ENCODE data around the gene MEIS1. TPM values are rescaled to one million over a fixed set of nuclear protein-coding genes. Genes with fewer than 3 reads are reported as not detected.
A peak's percentile ranks its signal among the peaks of the same experiment; 100 is the strongest.

The MEIS1 gene
- total RNA-seq, 4 donors from 2014 or later = 114 to 305 (median 181) TPM

GRCh38 chr2:66448136-66448991, 13.4 kb downstream of the MEIS1 start:
- Histone ChIP-seq H3K36me3 (peaks cover 0 to 12% of the 10 kb centered on the region in 2 donors), H3K27me3 (no peaks in the 10 kb centered on the region), H3K4me3 (peak overlapping the region; percentile 68 to 85), H3K9me3 (no peaks in the 10 kb centered on the region), H3K4me1 (peaks cover 0 to 66% (median 5%) of the 10 kb centered on the region in 3 donors), H3K27ac (peak overlapping the region in 2 of 4 donors; percentile 98)
- no peak for ATAC-seq
- 23 to 26% methylated on average over 3 of the region's 3 CpGs for WGBS, 2 donors (ENCODE audit: low coverage in 1 of 2)
- no peak for TF ChIP-seq POLR2AphosphoS5 (IDR thresholded peaks at IDR 0.05)
- no peak for TF ChIP-seq EP300 (IDR thresholded peaks at IDR 0.05)
- no peak for TF ChIP-seq POLR2A (IDR thresholded peaks at IDR 0.05)
- no peak for TF ChIP-seq CTCF (IDR thresholded peaks at IDR 0.05)

- no peak for TF ChIP-seq POLR2AphosphoS5 (IDR thresholded peaks at IDR 0.05)
- no peak for TF ChIP-seq EP300 (IDR thresholded peaks at IDR 0.05)
- no peak for TF ChIP-seq CTCF (IDR thresholded peaks at IDR 0.05)
- Histone ChIP-seq H3K9me3 (no peaks in the 10 kb centered on the region), H3K4me1 (peaks cover 6 to 100% (median 27%) of the 10 kb centered on the region in 3 donors), H3K27ac (peak overlapping the region in 2 of 4 donors; percentile 32 to 98), H3K36me3 (peaks cover 6 to 18% of the 10 kb centered on the region in 2 donors), H3K27me3 (no peaks in the 10 kb centered on the region), H3K4me3 (no peak overlapping the region)
- no peak for ATAC-seq
Measured at GRCh38 chr2:66452214-66452613, 17.3 kb downstream of the MEIS1 start.

GRCh38 chr2:66452917-66453316, 18.0 kb downstream of the MEIS1 start:
- Histone ChIP-seq H3K27me3 (no peaks in the 10 kb centered on the region), H3K27ac (peak overlapping the region; percentile 3 to 98 (median 17)), H3K4me3 (no peak overlapping the region), H3K36me3 (peaks cover 6 to 25% of the 10 kb centered on the region in 2 donors), H3K9me3 (no peaks in the 10 kb centered on the region), H3K4me1 (peaks cover 6 to 100% (median 29%) of the 10 kb centered on the region in 3 donors)
- TF ChIP-seq POLR2A (IDR thresholded peaks at IDR 0.05) = no peak
- TF ChIP-seq CTCF (IDR thresholded peaks at IDR 0.05) = no peak
- no peak for TF ChIP-seq POLR2AphosphoS5 (IDR thresholded peaks at IDR 0.05)
- TF ChIP-seq EP300 (IDR thresholded peaks at IDR 0.05) = no peak
- ATAC-seq = no peak
- 44 to 63% methylated on average over 2 of the region's 2 CpGs for WGBS, 2 donors (ENCODE audit: low coverage in 1 of 2)

- Histone ChIP-seq H3K4me1 (peaks cover 21 to 100% (median 45%) of the 10 kb centered on the region in 3 donors), H3K4me3 (no peak overlapping the region), H3K27ac (peak overlapping the region; percentile 39 to 98 (median 40)), H3K27me3 (no peaks in the 10 kb centered on the region), H3K9me3 (no peaks in the 10 kb centered on the region), H3K36me3 (peaks cover 6 to 43% of the 10 kb centered on the region in 2 donors)
- WGBS, 2 donors (ENCODE audit: low coverage in 1 of 2) = 22 to 54% methylated on average over 2 of the region's 2 CpGs
- no peak for ATAC-seq
- TF ChIP-seq EP300 (IDR thresholded peaks at IDR 0.05) (no peak), POLR2AphosphoS5 (IDR thresholded peaks at IDR 0.05) (no peak), POLR2A (IDR thresholded peaks at IDR 0.05) (no peak), CTCF (IDR thresholded peaks at IDR 0.05) (no peak)
Measured at GRCh38 chr2:66455490-66455889, 20.6 kb downstream of the MEIS1 start.

Data from gastroesophageal sphincter (tissue), 4 donors.